Kidney (tissue), 14 donors: ENCODE measurements around the gene BFSP2. TPM values are rescaled to one million over a fixed set of nuclear protein-coding genes. Genes with fewer than 3 reads are reported as not detected.
A peak's percentile ranks its signal among the peaks of the same experiment; 100 is the strongest.

Experiments used
- DNase-seq, 5 donors: peaks; one replicate each; pipeline ENCODE4 v3.0.0-alpha.2; 2013 to 2020
- FAIRE-seq: peaks from 2 replicates; lab custom pipeline; 2012; peaks lifted over from hg19 to GRCh38; lab: Jason Lieb, UNC
- H3K27ac ChIP-seq, 2 donors: one replicate each; pipeline ENCODE4 v1.7.0; 2013; ENCODE audit warnings: low read depth in 2 of 2, low read length in 2 of 2, inconsistent platforms in 1 of 2
- H3K27me3 ChIP-seq: one replicate; pipeline ENCODE4 v1.7.1; 2013; ENCODE audit warnings: low read length, inconsistent platforms; ENCODE audit not compliant: control insufficient read depth, insufficient read depth
- H3K36me3 ChIP-seq, 3 donors: one replicate each; pipeline versions ENCODE4 v1.7.0 to v1.7.1; 2013; ENCODE audit warnings: low read length in 3 of 3, control low read depth in 1 of 3, inconsistent platforms in 1 of 3; ENCODE audit not compliant: insufficient read depth in 3 of 3, control insufficient read depth in 2 of 3
- H3K4me1 ChIP-seq, 3 donors: one replicate each; pipeline versions ENCODE4 v1.7.0 to v1.7.1; 2013; ENCODE audit warnings: low read length in 3 of 3, inconsistent platforms in 1 of 3, low read depth in 1 of 3; ENCODE audit not compliant: control insufficient read depth in 2 of 3, insufficient read depth in 2 of 3
- H3K4me3 ChIP-seq, 3 donors: one replicate each; pipeline versions ENCODE4 v1.7.0 to v1.8.1; 2013; ENCODE audit warnings: low read length in 3 of 3, control low read depth in 1 of 3, inconsistent platforms in 1 of 3
- H3K9ac ChIP-seq, 3 donors: one replicate each; pipeline versions ENCODE4 v1.7.0 to v1.7.1; 2013; ENCODE audit warnings: low read length in 3 of 3, control low read depth in 1 of 3, inconsistent platforms in 1 of 3
- H3K9me3 ChIP-seq, 3 donors: one replicate each; pipeline versions ENCODE4 v1.7.0 to v1.7.1; 2013; ENCODE audit warnings: low read length in 3 of 3, control low read depth in 1 of 3, inconsistent platforms in 1 of 3; ENCODE audit not compliant: control insufficient read depth in 2 of 3, insufficient read depth in 1 of 3
- intact Hi-C: fragments of 100-400 bp; cut with DNase I; formaldehyde crosslinking; loops from one replicate; pipeline ENCODE4 v1.11.1; 2022
- polyA plus RNA-seq: library from polyadenylated mRNA; stranded (reverse); fragments of 350-450 nt; fragmentation: Illumina TruSeq; extraction: RNeasy Lipid Tissue Mini Kit (QIAGEN cat#74804); gene quantifications from one replicate; pipeline ENCODE4 v1.2.3, GENCODE V29; 2014; ENCODE audit warnings: low read depth, low replicate concordance; ENCODE audit not compliant: insufficient read depth
- total RNA-seq: library from RNA; stranded (reverse); fragmentation: NEBNext Ultra II Directional; extraction: Animal tissue kit (Norgen Biotek cat#: 25700); gene quantifications from one replicate; pipeline ENCODE4 v1.2.1, GENCODE V29; 2021
- TF ChIP-seq, protein P1 (sequence below): IDR thresholded peaks from 3 replicates; pipeline ENCODE4 v1.5.1; 2012; ENCODE audit warnings: mild to moderate bottlenecking, moderate library complexity, borderline replicate concordance; ENCODE audit not compliant: insufficient read depth; ENCODE audit errors: extremely low read depth
- donor health status: control.
- donor health status: control.
- donor health status: control.
- donor health status: control.
- donor health status: control.
- donor health status: DM: yes; HTN: yes; CAD: no.
- donor health status: Normal renal cell carcinoma (clear cell type).

The BFSP2 gene
- total and polyA plus RNA-seq, 2 donors from 2014 or later: 0.41 to 0.86 TPM

DNA sequence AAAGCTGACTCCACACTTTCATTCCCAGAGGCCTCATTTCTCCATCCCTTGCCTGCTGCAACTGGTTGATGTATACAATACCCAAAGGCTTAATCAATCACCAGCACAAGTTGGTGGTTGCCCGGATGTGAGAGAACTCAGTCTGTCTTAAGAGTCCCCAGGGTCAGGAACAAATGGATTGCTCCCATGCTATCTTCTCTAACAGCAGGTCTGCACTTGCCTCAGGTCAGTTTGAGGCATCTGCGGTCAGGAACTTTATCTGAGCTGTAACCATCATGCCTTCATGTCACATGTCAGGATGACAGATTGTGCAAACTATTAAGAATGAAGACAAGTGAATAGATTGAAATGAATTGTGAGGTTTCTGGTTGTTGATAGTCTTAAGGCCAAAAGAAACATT is 56.1 kb downstream of the BFSP2 start:
- Histone ChIP-seq H3K4me1 (no peaks in the 10 kb centered on the region), H3K27me3 (no peaks in the 10 kb centered on the region), H3K36me3 (no peaks in the 10 kb centered on the region), H3K27ac (no peak overlapping the region), H3K9ac (no peak overlapping the region), H3K9me3 (no peaks in the 10 kb centered on the region), H3K4me3 (no peak overlapping the region)
- peak in 1 of 5 donors; percentile 1 for DNase-seq
- no peak for FAIRE-seq
- intact Hi-C loops: no loop called here
- TF ChIP-seq, protein P1, sequence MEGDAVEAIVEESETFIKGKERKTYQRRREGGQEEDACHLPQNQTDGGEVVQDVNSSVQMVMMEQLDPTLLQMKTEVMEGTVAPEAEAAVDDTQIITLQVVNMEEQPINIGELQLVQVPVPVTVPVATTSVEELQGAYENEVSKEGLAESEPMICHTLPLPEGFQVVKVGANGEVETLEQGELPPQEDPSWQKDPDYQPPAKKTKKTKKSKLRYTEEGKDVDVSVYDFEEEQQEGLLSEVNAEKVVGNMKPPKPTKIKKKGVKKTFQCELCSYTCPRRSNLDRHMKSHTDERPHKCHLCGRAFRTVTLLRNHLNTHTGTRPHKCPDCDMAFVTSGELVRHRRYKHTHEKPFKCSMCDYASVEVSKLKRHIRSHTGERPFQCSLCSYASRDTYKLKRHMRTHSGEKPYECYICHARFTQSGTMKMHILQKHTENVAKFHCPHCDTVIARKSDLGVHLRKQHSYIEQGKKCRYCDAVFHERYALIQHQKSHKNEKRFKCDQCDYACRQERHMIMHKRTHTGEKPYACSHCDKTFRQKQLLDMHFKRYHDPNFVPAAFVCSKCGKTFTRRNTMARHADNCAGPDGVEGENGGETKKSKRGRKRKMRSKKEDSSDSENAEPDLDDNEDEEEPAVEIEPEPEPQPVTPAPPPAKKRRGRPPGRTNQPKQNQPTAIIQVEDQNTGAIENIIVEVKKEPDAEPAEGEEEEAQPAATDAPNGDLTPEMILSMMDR: no peak

DNA sequence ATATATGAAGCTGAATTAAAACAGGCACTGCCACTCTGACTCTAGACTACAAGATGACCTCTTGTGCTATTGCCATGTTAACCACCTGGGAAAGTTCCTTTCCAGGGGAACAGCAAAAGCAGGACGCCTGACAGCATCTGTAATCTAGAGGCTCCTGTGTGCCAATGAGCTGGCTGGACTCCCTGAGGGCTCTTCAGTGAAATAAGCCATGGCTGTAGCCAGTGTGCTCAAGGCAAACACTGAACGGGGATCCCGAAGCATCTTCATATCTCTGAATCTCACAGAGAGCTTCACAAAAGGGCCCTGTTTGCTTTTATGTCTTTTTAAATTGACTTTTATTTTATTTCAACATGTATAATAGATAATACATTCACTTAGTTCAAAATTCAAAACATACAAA is 57.2 kb downstream of the BFSP2 start:
- intact Hi-C loops: no loop called here
- no peak for FAIRE-seq
- no peaks in the 10 kb centered on the region for H3K9me3 ChIP-seq
- TF ChIP-seq, protein P1: no peak
- no peaks in the 10 kb centered on the region for H3K4me1 ChIP-seq
- H3K27ac ChIP-seq: no peak overlapping the region
- H3K9ac ChIP-seq: no peak overlapping the region
- peak in 1 of 5 donors; percentile 22 for DNase-seq
- H3K36me3 ChIP-seq: no peaks in the 10 kb centered on the region
- H3K27me3 ChIP-seq: no peaks in the 10 kb centered on the region
- no peak overlapping the region for H3K4me3 ChIP-seq

DNA sequence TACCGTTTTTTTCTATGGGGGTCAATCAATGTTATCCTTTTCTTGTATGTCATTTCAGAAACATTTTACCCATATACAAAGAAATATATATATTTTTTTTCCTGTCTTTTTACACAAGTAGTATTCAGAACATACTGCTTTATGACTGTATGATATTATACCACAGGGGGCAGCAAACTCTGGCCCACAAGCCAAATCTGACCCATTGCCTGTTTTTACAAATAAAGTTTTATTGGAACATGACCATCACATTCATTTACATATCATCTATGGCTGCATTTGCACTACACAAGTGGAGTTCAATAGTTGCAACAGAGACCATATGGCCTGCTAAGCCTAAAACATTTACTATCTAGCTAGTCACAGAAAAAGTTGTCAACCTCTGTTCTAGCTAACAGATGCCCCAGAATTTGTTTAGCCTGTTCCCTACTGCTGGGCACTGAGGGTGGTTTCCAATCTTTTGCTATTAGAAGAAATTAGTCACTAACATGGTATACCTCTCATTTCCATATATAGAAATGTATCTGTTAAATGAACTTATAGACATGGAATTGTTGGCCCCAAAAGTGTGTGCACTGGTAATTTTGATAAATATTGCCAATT is 57.7 kb downstream of the BFSP2 start:
- no peak for DNase-seq
- no peak for FAIRE-seq
- intact Hi-C loops: no loop called here
- Histone ChIP-seq H3K4me1 (no peaks in the 10 kb centered on the region), H3K9ac (no peak overlapping the region), H3K27ac (no peak overlapping the region), H3K27me3 (no peaks in the 10 kb centered on the region), H3K9me3 (no peaks in the 10 kb centered on the region), H3K4me3 (no peak overlapping the region), H3K36me3 (no peaks in the 10 kb centered on the region)
- TF ChIP-seq, protein P1: no peak

DNA sequence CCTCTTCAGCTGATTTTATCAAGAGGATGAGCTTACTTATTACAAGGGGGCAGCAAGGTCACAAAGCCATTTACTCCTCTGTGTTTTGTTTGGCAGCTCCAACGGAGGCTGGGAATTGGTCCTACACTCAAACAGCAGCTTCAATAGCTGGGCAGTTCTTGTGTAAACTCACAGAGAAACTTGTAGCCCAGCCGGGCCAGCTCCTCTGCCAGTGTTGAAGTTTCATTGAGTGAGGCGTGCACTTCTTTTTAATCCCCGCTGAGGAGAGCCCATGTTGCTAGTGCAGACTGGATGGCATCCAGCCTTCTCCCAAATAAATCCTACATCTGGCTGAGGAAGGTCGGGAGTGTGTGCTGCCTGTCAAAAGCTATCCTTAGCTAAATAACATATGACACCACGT is 59.5 kb downstream of the BFSP2 start:
- Histone ChIP-seq H3K36me3 (no peaks in the 10 kb centered on the region), H3K9me3 (no peaks in the 10 kb centered on the region), H3K4me1 (no peaks in the 10 kb centered on the region), H3K27ac (no peak overlapping the region), H3K9ac (no peak overlapping the region), H3K4me3 (no peak overlapping the region), H3K27me3 (no peaks in the 10 kb centered on the region)
- TF ChIP-seq, protein P1: no peak
- peak in 1 of 5 donors; percentile 52 for DNase-seq
- intact Hi-C loops: no loop called here
- no peak for FAIRE-seq
